Neural cell (in vitro differentiated cells): Measurements from ENCODE around the gene EXOSC3. TPM values are rescaled to one million over a fixed set of nuclear protein-coding genes. Genes with fewer than 3 reads are reported as not detected.
"Not testable (repeated sequence)": the region's sequence is repeated elsewhere in the genome, so short reads cannot be mapped to it uniquely, and the experiment has no call there.

Experiments used
- H2AFZ ChIP-seq: fragments of 200-600, 300-800 bp; sonication (generic), shearing (Covaris generic); 2 replicates; pipeline ENCODE4 v1.6.0; 2014; ENCODE audit warnings: low read depth, mild to moderate bottlenecking, antibody characterized with exemption, low read length, moderate library complexity
- H3F3A ChIP-seq: fragments of 200-600 bp; shearing (Covaris generic); 2 replicates; pipeline ENCODE4 v1.6.1; 2016; ENCODE audit warnings: mild to moderate bottlenecking, moderate library complexity, mixed read lengths, antibody characterized with exemption, low read length; ENCODE audit not compliant: insufficient read depth, poor library complexity, severe bottlenecking
- H3K27ac ChIP-seq: fragments of 200-600, 300-800 bp; sonication (generic), shearing (Covaris generic); 2 replicates; pipeline ENCODE4 v1.5.1; 2014; ENCODE audit warnings: mild to moderate bottlenecking, low read length, moderate library complexity
- H3K27me3 ChIP-seq: fragments of 300-800, 200-600 bp; sonication (generic), shearing (Covaris generic); 2 replicates; pipeline ENCODE4 v1.6.0; 2014; ENCODE audit warnings: mild to moderate bottlenecking, low read depth, low read length, moderate library complexity; ENCODE audit not compliant: insufficient read depth
- H3K36me3 ChIP-seq: fragments of 300-800, 200-600 bp; sonication (generic), shearing (Covaris generic); 2 replicates; pipeline ENCODE4 v1.5.1; 2014; ENCODE audit warnings: mild to moderate bottlenecking, antibody characterized with exemption, low read length, moderate library complexity; ENCODE audit not compliant: insufficient read depth
- H3K4me2 ChIP-seq: fragments of 300-800, 200-600 bp; sonication (generic), shearing (Covaris generic); 2 replicates; pipeline ENCODE4 v1.6.0; 2014; ENCODE audit warnings: mild to moderate bottlenecking, low read length
- H3K4me3 ChIP-seq: fragments of 300-800, 200-600 bp; sonication (generic), shearing (Covaris generic); 2 replicates; pipeline ENCODE4 v1.5.1; 2014; ENCODE audit warnings: mild to moderate bottlenecking, low read length, moderate library complexity
- H3K79me2 ChIP-seq: fragments of 200-600 bp; shearing (Covaris generic); replicated peaks from 2 replicates; pipeline ENCODE4 v1.6.0; 2014; ENCODE audit warnings: mild to moderate bottlenecking, low read length, moderate library complexity; ENCODE audit not compliant: insufficient read depth
- H3K9ac ChIP-seq: fragments of 300-800, 200-600 bp; sonication (generic), shearing (Covaris generic); 2 replicates; pipeline ENCODE4 v1.6.1; 2016; ENCODE audit warnings: mild to moderate bottlenecking, low read length, mixed read lengths
- H3K9me2 ChIP-seq: fragments of 200-600 bp; shearing (Covaris generic); 2 replicates; pipeline ENCODE4 v1.6.1; 2016; ENCODE audit warnings: mild to moderate bottlenecking, low read length, mixed read lengths; ENCODE audit not compliant: insufficient read depth
- H3K9me3 ChIP-seq: fragments of 200-600, 300-800 bp; sonication (generic), shearing (Covaris generic); 2 replicates; pipeline ENCODE4 v1.6.1; 2016; ENCODE audit warnings: mild to moderate bottlenecking, mixed run types, low read length, moderate library complexity, mixed read lengths
- H4K20me1 ChIP-seq: fragments of 200-600 bp; shearing (Covaris generic); 2 replicates; pipeline ENCODE4 v1.6.1; 2016; ENCODE audit warnings: mild to moderate bottlenecking, mixed run types; ENCODE audit not compliant: insufficient read depth
- CTCF ChIP-seq: fragments of 450-650 bp; IDR thresholded peaks from 2 replicates; pipeline ENCODE4 v1.5.1; 2014; ENCODE audit warnings: antibody characterized with exemption, mild to moderate bottlenecking, moderate library complexity; ENCODE audit not compliant: poor library complexity, severe bottlenecking
- EP300 ChIP-seq: fragments of 450-650 bp; conservative IDR thresholded peaks from 2 replicates; pipeline ENCODE4 v1.6.1; 2014; ENCODE audit warnings: antibody characterized with exemption, mild to moderate bottlenecking, moderate library complexity; ENCODE audit not compliant: poor library complexity, severe bottlenecking
- EZH2 ChIP-seq: fragments of 200-600, 300-800 bp; shearing (Covaris generic), sonication (generic); IDR thresholded peaks from 2 replicates; pipeline ENCODE4 v1.6.1; 2014; ENCODE audit warnings: antibody characterized with exemption, low read length, borderline replicate concordance, mild to moderate bottlenecking; ENCODE audit not compliant: insufficient read depth, poor library complexity, severe bottlenecking
- MXI1 ChIP-seq: fragments of 450-650 bp; conservative IDR thresholded peaks from 2 replicates; pipeline ENCODE4 v1.6.1; 2014; ENCODE audit warnings: antibody characterized with exemption, mild to moderate bottlenecking; ENCODE audit not compliant: poor library complexity, severe bottlenecking
- POLR2AphosphoS5 ChIP-seq: IDR thresholded peaks from 2 replicates; pipeline ENCODE4 v1.6.1; 2012
- RAD21 ChIP-seq: fragments of 450-650 bp; conservative IDR thresholded peaks from 2 replicates; pipeline ENCODE4 v1.6.1; 2014; ENCODE audit warnings: antibody characterized with exemption, mild to moderate bottlenecking, moderate library complexity
- SMC3 ChIP-seq: fragments of 450-650 bp; conservative IDR thresholded peaks from 2 replicates; pipeline ENCODE4 v1.6.1; 2014; ENCODE audit warnings: antibody characterized with exemption, mild to moderate bottlenecking, moderate library complexity; ENCODE audit not compliant: poor library complexity
- TAF1 ChIP-seq: IDR thresholded peaks from 2 replicates; pipeline ENCODE4 v1.6.1; 2012; ENCODE audit warnings: low read depth
- polyA plus RNA-seq: library from polyadenylated mRNA; depleted of rRNA; stranded (reverse); fragments of >200 nt; gene quantifications from 2 replicates; pipeline ENCODE4 v1.2.3, GENCODE V29; 2014
- TF ChIP-seq, protein P1 (sequence below): IDR thresholded peaks from 2 replicates; pipeline ENCODE4 v1.6.1; 2012; ENCODE audit warnings: borderline replicate concordance

The EXOSC3 gene
- polyA plus RNA-seq, 1 donor from 2014 or later, result 46.4 TPM

DNA sequence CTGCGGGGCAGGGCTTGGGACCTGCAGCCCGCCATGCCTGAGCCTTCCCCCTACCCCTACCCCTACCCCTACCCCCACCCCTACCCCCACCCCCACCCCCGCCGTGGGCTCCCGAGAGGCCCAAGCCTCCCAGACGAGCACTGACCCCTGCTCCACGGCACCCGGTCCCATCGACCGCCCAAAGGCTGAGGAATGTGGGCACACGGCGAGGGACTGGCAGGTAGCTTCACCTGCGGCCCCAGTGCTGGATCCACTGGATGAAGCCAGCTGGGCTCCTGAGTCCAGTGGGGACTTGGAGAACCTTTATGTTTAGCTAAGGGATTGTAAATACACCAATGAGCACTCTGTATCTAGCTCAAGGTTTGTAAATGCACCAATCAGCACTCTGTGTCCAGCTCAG, 32.8 kb downstream of the EXOSC3 start:
- not testable (repeated sequence) for H3K4me3 ChIP-seq, H2AFZ ChIP-seq, H3K4me2 ChIP-seq, H3K9me3 ChIP-seq, H4K20me1 ChIP-seq, H3K9me2 ChIP-seq, H3K27me3 ChIP-seq, H3F3A ChIP-seq, H3K27ac ChIP-seq, H3K9ac ChIP-seq, H3K36me3 ChIP-seq, H3K79me2 ChIP-seq

DNA sequence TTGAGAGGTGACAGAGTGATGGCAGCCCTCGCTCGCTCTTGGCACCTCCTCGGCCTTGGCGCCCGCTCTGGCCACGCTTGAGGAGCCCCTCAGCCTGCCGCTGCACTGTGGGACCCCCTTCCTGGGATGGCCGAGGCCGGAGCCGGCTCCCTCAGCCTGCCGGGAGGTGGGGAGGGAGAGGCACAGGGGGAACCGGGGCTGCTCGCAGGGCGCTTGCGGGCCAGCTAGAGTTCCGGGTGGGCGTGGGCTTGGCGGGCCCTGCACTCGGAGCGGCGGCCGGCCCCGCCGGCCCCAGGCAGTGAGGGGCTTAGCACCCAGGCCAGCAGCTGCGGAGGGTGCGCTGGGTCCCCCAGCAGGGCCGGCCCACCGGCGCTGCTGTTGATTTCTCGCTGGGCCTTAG, 33.2 kb downstream of the EXOSC3 start:
- not testable (repeated sequence) for H3K79me2 ChIP-seq, H3K36me3 ChIP-seq, H3K27me3 ChIP-seq, H3K9me3 ChIP-seq, H3K27ac ChIP-seq, H4K20me1 ChIP-seq, H3K9me2 ChIP-seq, H3K4me3 ChIP-seq, H2AFZ ChIP-seq, H3F3A ChIP-seq, H3K9ac ChIP-seq, H3K4me2 ChIP-seq

GRCh38 chr9:37751186-37751585, 33.7 kb downstream of the EXOSC3 start:
- Histone ChIP-seq H4K20me1 (no peaks in the 10 kb centered on the region), H3K27me3 (no peaks in the 10 kb centered on the region), H2AFZ (no peak overlapping the region), H3K9me2 (no peaks in the 10 kb centered on the region), H3K9ac (no peak overlapping the region), H3K27ac (no peak overlapping the region), H3F3A (no peaks in the 10 kb centered on the region), H3K79me2 (no peaks in the 10 kb centered on the region), H3K4me3 (no peak overlapping the region), H3K36me3 (no peaks in the 10 kb centered on the region), H3K9me3 (no peaks in the 10 kb centered on the region), H3K4me2 (no peak overlapping the region)
- TF ChIP-seq EZH2 (no peak), EP300 (no peak), TAF1 (no peak), MXI1 (no peak), CTCF (no peak), SMC3 (no peak), POLR2AphosphoS5 (no peak), RAD21 (no peak)
- TF ChIP-seq, protein P1, sequence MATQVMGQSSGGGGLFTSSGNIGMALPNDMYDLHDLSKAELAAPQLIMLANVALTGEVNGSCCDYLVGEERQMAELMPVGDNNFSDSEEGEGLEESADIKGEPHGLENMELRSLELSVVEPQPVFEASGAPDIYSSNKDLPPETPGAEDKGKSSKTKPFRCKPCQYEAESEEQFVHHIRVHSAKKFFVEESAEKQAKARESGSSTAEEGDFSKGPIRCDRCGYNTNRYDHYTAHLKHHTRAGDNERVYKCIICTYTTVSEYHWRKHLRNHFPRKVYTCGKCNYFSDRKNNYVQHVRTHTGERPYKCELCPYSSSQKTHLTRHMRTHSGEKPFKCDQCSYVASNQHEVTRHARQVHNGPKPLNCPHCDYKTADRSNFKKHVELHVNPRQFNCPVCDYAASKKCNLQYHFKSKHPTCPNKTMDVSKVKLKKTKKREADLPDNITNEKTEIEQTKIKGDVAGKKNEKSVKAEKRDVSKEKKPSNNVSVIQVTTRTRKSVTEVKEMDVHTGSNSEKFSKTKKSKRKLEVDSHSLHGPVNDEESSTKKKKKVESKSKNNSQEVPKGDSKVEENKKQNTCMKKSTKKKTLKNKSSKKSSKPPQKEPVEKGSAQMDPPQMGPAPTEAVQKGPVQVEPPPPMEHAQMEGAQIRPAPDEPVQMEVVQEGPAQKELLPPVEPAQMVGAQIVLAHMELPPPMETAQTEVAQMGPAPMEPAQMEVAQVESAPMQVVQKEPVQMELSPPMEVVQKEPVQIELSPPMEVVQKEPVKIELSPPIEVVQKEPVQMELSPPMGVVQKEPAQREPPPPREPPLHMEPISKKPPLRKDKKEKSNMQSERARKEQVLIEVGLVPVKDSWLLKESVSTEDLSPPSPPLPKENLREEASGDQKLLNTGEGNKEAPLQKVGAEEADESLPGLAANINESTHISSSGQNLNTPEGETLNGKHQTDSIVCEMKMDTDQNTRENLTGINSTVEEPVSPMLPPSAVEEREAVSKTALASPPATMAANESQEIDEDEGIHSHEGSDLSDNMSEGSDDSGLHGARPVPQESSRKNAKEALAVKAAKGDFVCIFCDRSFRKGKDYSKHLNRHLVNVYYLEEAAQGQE, result no peak
